GM20000 (cell line): ENCODE results near the gene CHPT1.

ENCODE experiments used
- DNase-seq: peaks from one replicate; pipeline ENCODE4 v3.0.0; 2012; ENCODE audit warnings: low spot score
- CTCF ChIP-seq: IDR thresholded peaks from 2 replicates; pipeline ENCODE4 v1.5.1; 2012; ENCODE audit warnings: mild to moderate bottlenecking, control low read depth; ENCODE audit errors: extremely low read depth, missing control alignments

The CHPT1 gene

GRCh38 chr12:101713059-101713682 lies 15.7 kb downstream of the CHPT1 start:
- TF ChIP-seq CTCF: no peak
- DNase-seq: no peak

GRCh38 chr12:101713930-101714329 lies 16.5 kb downstream of the CHPT1 start:
- DNase-seq: no peak
- TF ChIP-seq CTCF: no peak

- TF ChIP-seq CTCF: no peak
- no peak for DNase-seq
Measured at GRCh38 chr12:101714877-101715444, 17.5 kb downstream of the CHPT1 start.

- no peak for DNase-seq
- no peak for TF ChIP-seq CTCF
Measured at GRCh38 chr12:101719566-101719965, 22.1 kb downstream of the CHPT1 start.

- no peak for TF ChIP-seq CTCF
- DNase-seq: no peak
Measured at GRCh38 chr12:101720118-101720517, 22.7 kb downstream of the CHPT1 start.

GRCh38 chr12:101722392-101722791 lies 25.0 kb downstream of the CHPT1 start:
- TF ChIP-seq CTCF: no peak
- no peak for DNase-seq

- DNase-seq: no peak
- TF ChIP-seq CTCF: no peak
Measured at GRCh38 chr12:101727098-101727497, 29.7 kb downstream of the CHPT1 start.
